Endodermal cell (in vitro differentiated cells): ENCODE measurements around the gene SLC22A16. TPM values are rescaled to one million over a fixed set of nuclear protein-coding genes. Genes with fewer than 3 reads are reported as not detected.

ENCODE experiments used
- DNase-seq: peaks from one replicate; pipeline ENCODE4 v3.0.0-alpha.2; 2017
- H3K27ac ChIP-seq: 2 replicates; pipeline ENCODE4 v1.5.1; 2013; ENCODE audit warnings: mild to moderate bottlenecking, low read depth, low read length, moderate library complexity
- H3K27me3 ChIP-seq: 2 replicates; pipeline ENCODE4 v1.6.1; 2013; ENCODE audit warnings: mild to moderate bottlenecking, low read length, moderate library complexity; ENCODE audit not compliant: insufficient read depth, control insufficient read depth, poor library complexity, severe bottlenecking
- H3K36me3 ChIP-seq: 2 replicates; pipeline ENCODE4 v1.7.0; 2013; ENCODE audit warnings: mild to moderate bottlenecking, low read length, moderate library complexity; ENCODE audit not compliant: control insufficient read depth, insufficient read depth
- H3K4me1 ChIP-seq: one replicate; pipeline ENCODE4 v1.7.0; 2013; ENCODE audit warnings: low read length; ENCODE audit not compliant: control insufficient read depth, insufficient read depth
- H3K4me3 ChIP-seq: 2 replicates; pipeline ENCODE4 v1.5.1; 2013; ENCODE audit warnings: mild to moderate bottlenecking, low read length, moderate library complexity
- H3K9ac ChIP-seq: 2 replicates; pipeline ENCODE4 v1.6.1; 2013; ENCODE audit warnings: mild to moderate bottlenecking, low read length, moderate library complexity; ENCODE audit not compliant: poor library complexity, severe bottlenecking; ENCODE audit errors: extremely low read depth
- H3K9me3 ChIP-seq: 2 replicates; pipeline ENCODE4 v1.6.1; 2013; ENCODE audit warnings: mild to moderate bottlenecking, low read length, moderate library complexity; ENCODE audit not compliant: control insufficient read depth
- H3K27ac Mint-ChIP-seq: 2 replicates; pipeline ENCODE4 v1.8.0; 2020; ENCODE audit warnings: mixed read lengths
- H3K27me3 Mint-ChIP-seq: 2 replicates; pipeline ENCODE4 v1.8.0; 2021; ENCODE audit warnings: mild to moderate bottlenecking, mixed read lengths; ENCODE audit not compliant: insufficient read depth
- H3K36me3 Mint-ChIP-seq: 2 replicates; pipeline ENCODE4 v1.8.0; 2020; ENCODE audit warnings: low read depth, mixed read lengths
- H3K4me1 Mint-ChIP-seq: 2 replicates; pipeline ENCODE4 v1.8.0; 2020; ENCODE audit warnings: mixed read lengths
- H3K4me3 Mint-ChIP-seq: 2 replicates; pipeline ENCODE4 v1.8.0; 2020; ENCODE audit warnings: mild to moderate bottlenecking, moderate library complexity, mixed read lengths
- H3K9me3 Mint-ChIP-seq: 2 replicates; pipeline ENCODE4 v1.8.0; 2020; ENCODE audit warnings: mild to moderate bottlenecking, mixed read lengths
- CTCF ChIP-seq: fragments of 200-600 bp; sonication (generic); conservative IDR thresholded peaks from 2 replicates; pipeline ENCODE4 v1.5.0; 2021; ENCODE audit warnings: antibody characterized with exemption, mild to moderate bottlenecking
- WGBS, 2 experiments: methylation state at CpG; one replicate each; pipeline versions ENCODE4 v1.1.5 to v1.1.7; 2013; ENCODE audit warnings: missing lambda C conversion rate in 2 of 2, mixed read lengths in 1 of 2; ENCODE audit not compliant: insufficient coverage in 1 of 2, insufficient read length in 1 of 2; 5-methylcytosine and 5-hydroxymethylcytosine counted together
- total RNA-seq, 2 donors: library from RNA; stranded (reverse); fragmentation: NEBNext Ultra II Directional in 1 of 2; extraction: Animal tissue kit (Norgen Biotek cat#: 25700) in 1 of 2; gene quantifications; 2 replicates in 1 of 2; 3 replicates in 1 of 2; pipeline ENCODE4 v1.2.1, GENCODE V29; 2021

The SLC22A16 gene
- total RNA-seq, 2 donors from 2014 or later = not detected

- no peaks in the 10 kb centered on the region for H3K9me3 Mint-ChIP-seq
- peaks cover 8% of the 10 kb centered on the region for H3K9me3 ChIP-seq
- no peaks in the 10 kb centered on the region for H3K36me3 Mint-ChIP-seq
- peaks cover 6% of the 10 kb centered on the region for H3K27me3 Mint-ChIP-seq
- H3K4me1 ChIP-seq = peaks cover 4% of the 10 kb centered on the region
- H3K9ac ChIP-seq = no peak overlapping the region
- no peaks in the 10 kb centered on the region for H3K36me3 ChIP-seq
- no peak for TF ChIP-seq CTCF
- no peak for DNase-seq
- H3K4me3 ChIP-seq = no peak overlapping the region
- 92 to 100% methylated on average over 2 to 4 of the region's 4 CpGs for WGBS, 2 experiments
- no peak overlapping the region for H3K27ac ChIP-seq
- no peak overlapping the region for H3K4me3 Mint-ChIP-seq
- H3K27me3 ChIP-seq = no peaks in the 10 kb centered on the region
- H3K4me1 Mint-ChIP-seq = peaks cover 3% of the 10 kb centered on the region
- no peak overlapping the region for H3K27ac Mint-ChIP-seq
These were observed 36.4 kb downstream of the SLC22A16 start for GRCh38 chr6:110440026-110440425.

- Histone ChIP-seq H3K9ac (no peak overlapping the region), H3K4me1 (peaks cover under 1% of the 10 kb centered on the region), H3K27me3 (no peaks in the 10 kb centered on the region), H3K27ac (no peak overlapping the region), H3K4me3 (no peak overlapping the region), H3K9me3 (peaks cover 12% of the 10 kb centered on the region), H3K36me3 (no peaks in the 10 kb centered on the region)
- H3K36me3 Mint-ChIP-seq = no peaks in the 10 kb centered on the region
- H3K4me1 Mint-ChIP-seq = no peaks in the 10 kb centered on the region
- DNase-seq = no peak
- peaks cover 6% of the 10 kb centered on the region for H3K27me3 Mint-ChIP-seq
- 73 to 74% methylated on average over 4 to 5 of the region's 5 CpGs for WGBS, 2 experiments
- no peak overlapping the region for H3K4me3 Mint-ChIP-seq
- no peak for TF ChIP-seq CTCF
- no peaks in the 10 kb centered on the region for H3K9me3 Mint-ChIP-seq
- H3K27ac Mint-ChIP-seq = no peak overlapping the region
These were observed 37.1 kb downstream of the SLC22A16 start for GRCh38 chr6:110439356-110439755.

GRCh38 chr6:110434961-110435602 is 41.3 kb downstream of the SLC22A16 start:
- no peak overlapping the region for H3K9ac ChIP-seq
- Mint-ChIP-seq H3K27me3 (peaks cover 3% of the 10 kb centered on the region), H3K4me3 (no peak overlapping the region), H3K36me3 (no peaks in the 10 kb centered on the region), H3K27ac (no peak overlapping the region), H3K4me1 (peaks cover 1% of the 10 kb centered on the region), H3K9me3 (no peaks in the 10 kb centered on the region)
- no peaks in the 10 kb centered on the region for H3K27me3 ChIP-seq
- 93 to 98% methylated on average over 7 of the region's 7 CpGs for WGBS, 2 experiments
- no peaks in the 10 kb centered on the region for H3K4me1 ChIP-seq
- TF ChIP-seq CTCF = no peak
- H3K27ac ChIP-seq = no peak overlapping the region
- DNase-seq = no peak
- H3K4me3 ChIP-seq = no peak overlapping the region
- peaks cover 12% of the 10 kb centered on the region for H3K9me3 ChIP-seq
- no peaks in the 10 kb centered on the region for H3K36me3 ChIP-seq
